OCI-M2 (cell line): ENCODE results near the gene TAMALIN.

ENCODE experiments used
- DNase-seq: peaks from one replicate; lab custom pipeline; 2025; ENCODE audit not compliant: unreplicated experiment; lab: John Stamatoyannopoulos, UW

Gene TAMALIN

GRCh38 chr12:52035926-52036325 lies 29.2 kb downstream of the TAMALIN start:
- no peak for DNase-seq

GRCh38 chr12:52036587-52037171 lies 29.9 kb downstream of the TAMALIN start:
- no peak for DNase-seq

GRCh38 chr12:52037248-52037861 lies 30.6 kb downstream of the TAMALIN start:
- DNase-seq: no peak

- no peak for DNase-seq
These were observed 31.7 kb downstream of the TAMALIN start for GRCh38 chr12:52038447-52038846.

GRCh38 chr12:52041035-52041434 lies 34.3 kb downstream of the TAMALIN start:
- no peak for DNase-seq

- no peak for DNase-seq
These were observed 35.0 kb downstream of the TAMALIN start for GRCh38 chr12:52041695-52042123.

GRCh38 chr12:52042706-52043385 lies 36.1 kb downstream of the TAMALIN start:
- DNase-seq: no peak

GRCh38 chr12:52043386-52044212 lies 36.9 kb downstream of the TAMALIN start:
- DNase-seq: no peak

- no peak for DNase-seq
These were observed 37.7 kb downstream of the TAMALIN start for GRCh38 chr12:52044292-52044983.

GRCh38 chr12:52045794-52046199 lies 39.1 kb downstream of the TAMALIN start:
- no peak for DNase-seq

GRCh38 chr12:52046859-52047258 lies 40.1 kb downstream of the TAMALIN start:
- no peak for DNase-seq

- DNase-seq: no peak
These were observed 42.5 kb downstream of the TAMALIN start for GRCh38 chr12:52049286-52049685.

- DNase-seq: no peak
These were observed 42.9 kb downstream of the TAMALIN start for GRCh38 chr12:52049688-52050087.

GRCh38 chr12:52050116-52050757 lies 43.5 kb downstream of the TAMALIN start:
- no peak for DNase-seq

GRCh38 chr12:52050758-52051541 lies 44.2 kb downstream of the TAMALIN start, which contains the start of gene NR4A1:
TSS of gene NR4A1 (plus strand) at chr12:52051442. CDS start at chr12:52054329, 2,887 bp downstream.
- peak; percentile 69 for DNase-seq

GRCh38 chr12:52052468-52053186 lies 45.9 kb downstream of the TAMALIN start:
- DNase-seq: no peak

GRCh38 chr12:52053536-52054209 lies 46.9 kb downstream of the TAMALIN start:
- no peak for DNase-seq

GRCh38 chr12:52054231-52054832 lies 47.6 kb downstream of the TAMALIN start:
- no peak for DNase-seq
